ENCODE results near the gene PCNT. TPM values are rescaled to one million over a fixed set of nuclear protein-coding genes. Genes with fewer than 3 reads are reported as not detected.

Gene PCNT
- total RNA-seq, 1 experiment from 2014 or later = 39.6 TPM

- H3K4me3 Mint-ChIP-seq = no peak overlapping the region; a peak in 1 of 5 replicates
- Histone ChIP-seq H3T11ph (ENCODE audit: low read length) (no peak overlapping the region), H3K4me2 (ENCODE audit: insufficient read depth, insufficient read length, low read length) (no peak overlapping the region), H4K91ac (ENCODE audit: insufficient read length, low read depth, low read length) (no peak overlapping the region), H3K9ac (ENCODE audit: extremely low read depth, insufficient read length, low read length) (no peak overlapping the region), H2AFZ (ENCODE audit: low read length) (no peak overlapping the region), H2BK120ac (ENCODE audit: low read depth, low read length, poor library complexity, severe bottlenecking) (no peak overlapping the region), H3K79me1 (ENCODE audit: insufficient read depth, low read depth, low read length, poor library complexity, severe bottlenecking) (no peaks in the 10 kb centered on the region), H3K23me2 (ENCODE audit: insufficient read length, low read depth, low read length, poor library complexity, severe bottlenecking) (peaks cover 9% of the 10 kb centered on the region), H3K79me2 (ENCODE audit: insufficient read depth, low read length) (no peaks in the 10 kb centered on the region), H3K27ac (ENCODE audit: insufficient read length, low read depth, low read length) (no peak overlapping the region), H4K20me1 (ENCODE audit: control insufficient read depth, insufficient read depth, insufficient read length) (no peaks in the 10 kb centered on the region), H2BK15ac (ENCODE audit: low read depth, low read length) (no peak overlapping the region), H3K27me3 (ENCODE audit: insufficient read depth, low read length) (no peaks in the 10 kb centered on the region), H3K14ac (ENCODE audit: insufficient read depth, low read length) (no peak overlapping the region), H3K23ac (ENCODE audit: insufficient read length, low read depth, low read length) (no peak overlapping the region), H2BK20ac (ENCODE audit: low read depth, low read length, poor library complexity, severe bottlenecking) (no peak overlapping the region), H3K9me3 (ENCODE audit: control insufficient read depth, low read depth, low read length) (no peaks in the 10 kb centered on the region), H3K18ac (ENCODE audit: insufficient read length, low read depth, low read length) (no peak overlapping the region), H3K56ac (ENCODE audit: insufficient read length, low read depth, low read length) (no peak overlapping the region), H2AK5ac (ENCODE audit: insufficient read length, low read length) (no peak overlapping the region), H3K4me1 (ENCODE audit: insufficient read depth, low read length) (no peaks in the 10 kb centered on the region; the same call in 1 of the 2 replicates), H2BK12ac (ENCODE audit: insufficient read length, low read depth, low read length) (no peak overlapping the region), H4K8ac (replicated peaks; ENCODE audit: insufficient read length, low read depth, low read length) (no peak overlapping the region), H2BK5ac (ENCODE audit: insufficient read length, low read length) (no peak overlapping the region), H4K5ac (ENCODE audit: insufficient read length, low read depth, low read length) (no peak overlapping the region), H3K4ac (ENCODE audit: low read depth, low read length) (no peak overlapping the region)
- H3K27ac Mint-ChIP-seq = no peak overlapping the region
- H3K36me3 Mint-ChIP-seq (ENCODE audit: insufficient read depth in 1 of 3, low read depth in 3 of 3) = peaks cover 28 to 37% (median 35%) of the 10 kb centered on the region in 3 experiments
- H3K27me3 Mint-ChIP-seq (ENCODE audit: low read depth) = no peaks in the 10 kb centered on the region
- DNase-seq = peak; percentile 64
- no peaks in the 10 kb centered on the region; a peak in 2 of 5 replicates for H3K9me3 Mint-ChIP-seq
- H3K4me1 Mint-ChIP-seq = peaks cover 11 to 17% of the 10 kb centered on the region in 2 experiments
- TF ChIP-seq, protein P1, sequence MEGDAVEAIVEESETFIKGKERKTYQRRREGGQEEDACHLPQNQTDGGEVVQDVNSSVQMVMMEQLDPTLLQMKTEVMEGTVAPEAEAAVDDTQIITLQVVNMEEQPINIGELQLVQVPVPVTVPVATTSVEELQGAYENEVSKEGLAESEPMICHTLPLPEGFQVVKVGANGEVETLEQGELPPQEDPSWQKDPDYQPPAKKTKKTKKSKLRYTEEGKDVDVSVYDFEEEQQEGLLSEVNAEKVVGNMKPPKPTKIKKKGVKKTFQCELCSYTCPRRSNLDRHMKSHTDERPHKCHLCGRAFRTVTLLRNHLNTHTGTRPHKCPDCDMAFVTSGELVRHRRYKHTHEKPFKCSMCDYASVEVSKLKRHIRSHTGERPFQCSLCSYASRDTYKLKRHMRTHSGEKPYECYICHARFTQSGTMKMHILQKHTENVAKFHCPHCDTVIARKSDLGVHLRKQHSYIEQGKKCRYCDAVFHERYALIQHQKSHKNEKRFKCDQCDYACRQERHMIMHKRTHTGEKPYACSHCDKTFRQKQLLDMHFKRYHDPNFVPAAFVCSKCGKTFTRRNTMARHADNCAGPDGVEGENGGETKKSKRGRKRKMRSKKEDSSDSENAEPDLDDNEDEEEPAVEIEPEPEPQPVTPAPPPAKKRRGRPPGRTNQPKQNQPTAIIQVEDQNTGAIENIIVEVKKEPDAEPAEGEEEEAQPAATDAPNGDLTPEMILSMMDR (conservative IDR thresholded peaks at IDR 0.05) = no peak
- WGBS (ENCODE audit: extremely low coverage, insufficient read length, low lambda C conversion rate) = no CpG with 5 or more reads among the region's 29 CpGs
Measured at GRCh38 chr21:46295996-46296752, 27.8 kb upstream of the PCNT start.

Measured in H9 (cell line).